Panc1 (cell line): ENCODE results near the gene RGS9BP.

Experiments used
- POLR2AphosphoS5 ChIP-seq: IDR thresholded peaks from 2 replicates; pipeline ENCODE4 v1.6.1; 2012; ENCODE audit warnings: mild to moderate bottlenecking, low read depth, low read length, moderate library complexity
- TF ChIP-seq, protein P1 (sequence below): fragments of 450-650 bp; IDR thresholded peaks from 2 replicates; pipeline ENCODE4 v1.5.1; 2017; ENCODE audit warnings: mild to moderate bottlenecking
- TF ChIP-seq, protein P2 (sequence below), 2 experiments: IDR thresholded peaks; 2 replicates each; pipeline ENCODE4 v1.6.1; 2011 to 2012; ENCODE audit warnings: low read depth in 2 of 2, control low read depth in 1 of 2, low read length in 1 of 2, mild to moderate bottlenecking in 1 of 2, moderate library complexity in 1 of 2; ENCODE audit not compliant: insufficient read depth in 1 of 2

- TF ChIP-seq, protein P1, sequence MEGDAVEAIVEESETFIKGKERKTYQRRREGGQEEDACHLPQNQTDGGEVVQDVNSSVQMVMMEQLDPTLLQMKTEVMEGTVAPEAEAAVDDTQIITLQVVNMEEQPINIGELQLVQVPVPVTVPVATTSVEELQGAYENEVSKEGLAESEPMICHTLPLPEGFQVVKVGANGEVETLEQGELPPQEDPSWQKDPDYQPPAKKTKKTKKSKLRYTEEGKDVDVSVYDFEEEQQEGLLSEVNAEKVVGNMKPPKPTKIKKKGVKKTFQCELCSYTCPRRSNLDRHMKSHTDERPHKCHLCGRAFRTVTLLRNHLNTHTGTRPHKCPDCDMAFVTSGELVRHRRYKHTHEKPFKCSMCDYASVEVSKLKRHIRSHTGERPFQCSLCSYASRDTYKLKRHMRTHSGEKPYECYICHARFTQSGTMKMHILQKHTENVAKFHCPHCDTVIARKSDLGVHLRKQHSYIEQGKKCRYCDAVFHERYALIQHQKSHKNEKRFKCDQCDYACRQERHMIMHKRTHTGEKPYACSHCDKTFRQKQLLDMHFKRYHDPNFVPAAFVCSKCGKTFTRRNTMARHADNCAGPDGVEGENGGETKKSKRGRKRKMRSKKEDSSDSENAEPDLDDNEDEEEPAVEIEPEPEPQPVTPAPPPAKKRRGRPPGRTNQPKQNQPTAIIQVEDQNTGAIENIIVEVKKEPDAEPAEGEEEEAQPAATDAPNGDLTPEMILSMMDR = no peak
- TF ChIP-seq, protein P2, sequence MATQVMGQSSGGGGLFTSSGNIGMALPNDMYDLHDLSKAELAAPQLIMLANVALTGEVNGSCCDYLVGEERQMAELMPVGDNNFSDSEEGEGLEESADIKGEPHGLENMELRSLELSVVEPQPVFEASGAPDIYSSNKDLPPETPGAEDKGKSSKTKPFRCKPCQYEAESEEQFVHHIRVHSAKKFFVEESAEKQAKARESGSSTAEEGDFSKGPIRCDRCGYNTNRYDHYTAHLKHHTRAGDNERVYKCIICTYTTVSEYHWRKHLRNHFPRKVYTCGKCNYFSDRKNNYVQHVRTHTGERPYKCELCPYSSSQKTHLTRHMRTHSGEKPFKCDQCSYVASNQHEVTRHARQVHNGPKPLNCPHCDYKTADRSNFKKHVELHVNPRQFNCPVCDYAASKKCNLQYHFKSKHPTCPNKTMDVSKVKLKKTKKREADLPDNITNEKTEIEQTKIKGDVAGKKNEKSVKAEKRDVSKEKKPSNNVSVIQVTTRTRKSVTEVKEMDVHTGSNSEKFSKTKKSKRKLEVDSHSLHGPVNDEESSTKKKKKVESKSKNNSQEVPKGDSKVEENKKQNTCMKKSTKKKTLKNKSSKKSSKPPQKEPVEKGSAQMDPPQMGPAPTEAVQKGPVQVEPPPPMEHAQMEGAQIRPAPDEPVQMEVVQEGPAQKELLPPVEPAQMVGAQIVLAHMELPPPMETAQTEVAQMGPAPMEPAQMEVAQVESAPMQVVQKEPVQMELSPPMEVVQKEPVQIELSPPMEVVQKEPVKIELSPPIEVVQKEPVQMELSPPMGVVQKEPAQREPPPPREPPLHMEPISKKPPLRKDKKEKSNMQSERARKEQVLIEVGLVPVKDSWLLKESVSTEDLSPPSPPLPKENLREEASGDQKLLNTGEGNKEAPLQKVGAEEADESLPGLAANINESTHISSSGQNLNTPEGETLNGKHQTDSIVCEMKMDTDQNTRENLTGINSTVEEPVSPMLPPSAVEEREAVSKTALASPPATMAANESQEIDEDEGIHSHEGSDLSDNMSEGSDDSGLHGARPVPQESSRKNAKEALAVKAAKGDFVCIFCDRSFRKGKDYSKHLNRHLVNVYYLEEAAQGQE (IDR thresholded peaks at IDR 0.05; ENCODE audit: insufficient read depth in 1 of 2, low read depth in 2 of 2, low read length in 1 of 2) = no peak
- no peak for TF ChIP-seq POLR2AphosphoS5
Measured at GRCh38 chr19:32682317-32682716, 6.7 kb downstream of the RGS9BP start.
